Keratinocyte (primary cell): ENCODE data around the gene CCDC157.

Experiments used
- EZH2 ChIP-seq: IDR thresholded peaks from one replicate; pipeline ENCODE4 v1.6.1; 2012; ENCODE audit warnings: inconsistent platforms, mild to moderate bottlenecking, low read length, moderate library complexity
- TF ChIP-seq, protein P1 (sequence below), 3 experiments: IDR thresholded peaks in 1 of 3; conservative IDR thresholded peaks in 1 of 3; optimal IDR thresholded peaks in 1 of 3; 2 replicates in 2 of 3; 3 replicates in 1 of 3; pipeline versions ENCODE3 to v1.5.1; 2011; ENCODE audit warnings: low read length in 3 of 3, mild to moderate bottlenecking in 3 of 3, moderate library complexity in 2 of 3, control low read depth in 1 of 3, inconsistent platforms in 1 of 3; ENCODE audit not compliant: insufficient read depth in 2 of 3; ENCODE audit errors: extremely low read depth in 1 of 3

DNA sequence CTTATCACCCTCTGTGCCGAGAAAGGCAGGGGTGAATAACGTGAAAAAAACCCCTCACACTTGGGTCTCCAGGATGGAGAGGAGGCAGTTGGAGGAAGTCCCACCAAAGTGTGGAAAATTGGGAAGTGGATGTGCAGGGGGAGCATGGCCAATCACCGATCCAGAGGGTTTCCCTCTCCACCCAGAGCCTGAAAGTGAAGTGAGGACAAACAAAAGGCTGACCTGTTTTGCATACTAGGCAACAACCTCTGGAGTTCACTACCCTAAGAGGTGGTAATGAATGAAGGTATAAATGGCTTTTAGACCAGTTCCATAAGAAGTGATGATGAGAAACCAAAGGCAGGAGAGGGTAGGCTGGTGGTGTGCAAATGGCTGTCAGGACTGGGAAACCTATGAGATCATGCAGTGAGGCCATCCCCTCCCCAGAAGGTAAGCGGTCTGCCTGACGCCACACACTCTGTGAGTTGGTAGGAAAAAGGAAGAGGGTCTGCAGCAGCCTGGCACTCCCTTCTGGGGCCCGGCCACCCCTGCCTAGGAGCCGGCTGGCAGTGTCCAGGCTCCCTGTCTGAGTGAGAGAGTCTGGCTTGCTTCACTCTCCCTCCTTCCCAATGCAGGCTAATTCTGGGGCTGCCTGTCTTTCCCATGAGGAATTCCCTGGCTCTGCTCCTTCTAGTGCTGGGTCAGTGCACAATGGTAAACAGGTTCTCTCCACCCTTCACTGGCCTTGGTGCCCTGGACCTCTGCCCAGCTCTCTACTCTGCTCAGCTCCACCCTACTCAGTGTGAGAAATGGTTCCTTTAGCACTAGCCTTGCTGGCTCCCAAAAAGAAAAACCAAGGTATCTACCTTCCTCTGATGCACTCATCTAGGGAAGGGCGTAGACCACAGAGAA is 45.7 kb upstream of the CCDC157 start:
- TF ChIP-seq, protein P1, sequence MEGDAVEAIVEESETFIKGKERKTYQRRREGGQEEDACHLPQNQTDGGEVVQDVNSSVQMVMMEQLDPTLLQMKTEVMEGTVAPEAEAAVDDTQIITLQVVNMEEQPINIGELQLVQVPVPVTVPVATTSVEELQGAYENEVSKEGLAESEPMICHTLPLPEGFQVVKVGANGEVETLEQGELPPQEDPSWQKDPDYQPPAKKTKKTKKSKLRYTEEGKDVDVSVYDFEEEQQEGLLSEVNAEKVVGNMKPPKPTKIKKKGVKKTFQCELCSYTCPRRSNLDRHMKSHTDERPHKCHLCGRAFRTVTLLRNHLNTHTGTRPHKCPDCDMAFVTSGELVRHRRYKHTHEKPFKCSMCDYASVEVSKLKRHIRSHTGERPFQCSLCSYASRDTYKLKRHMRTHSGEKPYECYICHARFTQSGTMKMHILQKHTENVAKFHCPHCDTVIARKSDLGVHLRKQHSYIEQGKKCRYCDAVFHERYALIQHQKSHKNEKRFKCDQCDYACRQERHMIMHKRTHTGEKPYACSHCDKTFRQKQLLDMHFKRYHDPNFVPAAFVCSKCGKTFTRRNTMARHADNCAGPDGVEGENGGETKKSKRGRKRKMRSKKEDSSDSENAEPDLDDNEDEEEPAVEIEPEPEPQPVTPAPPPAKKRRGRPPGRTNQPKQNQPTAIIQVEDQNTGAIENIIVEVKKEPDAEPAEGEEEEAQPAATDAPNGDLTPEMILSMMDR (optimal IDR thresholded peaks at IDR 0.05 in 1 of 3, IDR thresholded peaks at IDR 0.05 in 1 of 3, conservative IDR thresholded peaks at IDR 0.05 in 1 of 3; ENCODE audit: extremely low read depth in 1 of 3, insufficient read depth in 2 of 3, low read length in 3 of 3), result no peak
- TF ChIP-seq EZH2, result no peak
